WTC11 (cell line): Measurements from ENCODE around the gene FOXC1.

Source experiments
- CREB1 ChIP-seq: sonication (generic); formaldehyde crosslinking; IDR thresholded peaks from 2 replicates; pipeline ENCODE4 v1.8.0; 2023; ENCODE audit warnings: mild to moderate bottlenecking, missing genetic modification reagents
- TF ChIP-seq, protein P1 (sequence below): fragments of 200-600 bp; IDR thresholded peaks from 2 replicates; pipeline ENCODE4 v1.8.0; 2022; ENCODE audit warnings: antibody characterized with exemption
- TF ChIP-seq, protein P2 (sequence below): sonication (generic); formaldehyde crosslinking; IDR thresholded peaks from 2 replicates; pipeline ENCODE4 v1.8.1; 2022; ENCODE audit warnings: low read depth, missing genetic modification reagents, borderline replicate concordance

DNA sequence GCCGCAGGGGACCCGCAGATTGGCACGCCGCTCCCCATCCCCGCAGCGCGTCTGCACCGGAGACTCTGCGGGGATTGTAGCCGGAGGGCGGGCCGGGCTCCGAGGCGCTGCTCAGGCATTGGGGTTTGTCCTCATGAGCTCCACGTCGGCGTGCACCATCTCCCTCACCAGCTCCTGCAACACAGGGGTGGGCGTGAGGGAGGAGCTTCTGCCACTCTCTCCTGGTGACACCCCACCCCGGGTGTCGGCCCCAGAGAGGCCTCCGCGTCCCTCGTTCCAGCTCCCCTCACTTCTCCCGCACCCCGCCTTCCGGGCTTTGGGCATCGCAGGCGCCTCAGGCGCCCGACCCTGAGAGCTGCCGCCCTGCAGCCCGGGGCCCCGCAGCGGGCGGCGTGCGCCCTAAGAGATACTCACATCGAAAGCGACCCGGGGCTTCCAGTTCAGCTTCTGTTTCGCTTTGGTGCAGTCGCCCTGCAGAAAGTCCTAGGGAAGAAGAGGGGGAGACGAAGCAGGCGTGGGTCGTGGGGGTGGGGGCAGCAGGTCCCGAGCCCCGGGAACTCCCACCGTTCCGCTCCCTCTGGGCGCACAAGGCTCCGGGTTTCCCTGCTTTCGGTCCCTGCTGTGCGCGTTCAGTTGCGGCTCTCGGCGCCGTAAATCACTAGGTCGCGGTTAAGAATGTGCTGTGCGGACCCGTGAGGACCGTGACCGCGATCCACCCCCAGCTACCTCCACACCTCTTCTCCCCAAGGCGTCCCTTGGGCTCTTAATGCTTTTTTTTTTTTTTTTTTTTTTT lies 14.5 kb downstream of the FOXC1 start:
- TF ChIP-seq, protein P1, sequence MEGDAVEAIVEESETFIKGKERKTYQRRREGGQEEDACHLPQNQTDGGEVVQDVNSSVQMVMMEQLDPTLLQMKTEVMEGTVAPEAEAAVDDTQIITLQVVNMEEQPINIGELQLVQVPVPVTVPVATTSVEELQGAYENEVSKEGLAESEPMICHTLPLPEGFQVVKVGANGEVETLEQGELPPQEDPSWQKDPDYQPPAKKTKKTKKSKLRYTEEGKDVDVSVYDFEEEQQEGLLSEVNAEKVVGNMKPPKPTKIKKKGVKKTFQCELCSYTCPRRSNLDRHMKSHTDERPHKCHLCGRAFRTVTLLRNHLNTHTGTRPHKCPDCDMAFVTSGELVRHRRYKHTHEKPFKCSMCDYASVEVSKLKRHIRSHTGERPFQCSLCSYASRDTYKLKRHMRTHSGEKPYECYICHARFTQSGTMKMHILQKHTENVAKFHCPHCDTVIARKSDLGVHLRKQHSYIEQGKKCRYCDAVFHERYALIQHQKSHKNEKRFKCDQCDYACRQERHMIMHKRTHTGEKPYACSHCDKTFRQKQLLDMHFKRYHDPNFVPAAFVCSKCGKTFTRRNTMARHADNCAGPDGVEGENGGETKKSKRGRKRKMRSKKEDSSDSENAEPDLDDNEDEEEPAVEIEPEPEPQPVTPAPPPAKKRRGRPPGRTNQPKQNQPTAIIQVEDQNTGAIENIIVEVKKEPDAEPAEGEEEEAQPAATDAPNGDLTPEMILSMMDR: no peak
- TF ChIP-seq, protein P2, sequence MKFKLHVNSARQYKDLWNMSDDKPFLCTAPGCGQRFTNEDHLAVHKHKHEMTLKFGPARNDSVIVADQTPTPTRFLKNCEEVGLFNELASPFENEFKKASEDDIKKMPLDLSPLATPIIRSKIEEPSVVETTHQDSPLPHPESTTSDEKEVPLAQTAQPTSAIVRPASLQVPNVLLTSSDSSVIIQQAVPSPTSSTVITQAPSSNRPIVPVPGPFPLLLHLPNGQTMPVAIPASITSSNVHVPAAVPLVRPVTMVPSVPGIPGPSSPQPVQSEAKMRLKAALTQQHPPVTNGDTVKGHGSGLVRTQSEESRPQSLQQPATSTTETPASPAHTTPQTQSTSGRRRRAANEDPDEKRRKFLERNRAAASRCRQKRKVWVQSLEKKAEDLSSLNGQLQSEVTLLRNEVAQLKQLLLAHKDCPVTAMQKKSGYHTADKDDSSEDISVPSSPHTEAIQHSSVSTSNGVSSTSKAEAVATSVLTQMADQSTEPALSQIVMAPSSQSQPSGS (CRISPR knock-in tag): no peak
- no peak for TF ChIP-seq CREB1 (CRISPR knock-in tag)
